ENCODE measurements around the gene HOTAIR.

DNA sequence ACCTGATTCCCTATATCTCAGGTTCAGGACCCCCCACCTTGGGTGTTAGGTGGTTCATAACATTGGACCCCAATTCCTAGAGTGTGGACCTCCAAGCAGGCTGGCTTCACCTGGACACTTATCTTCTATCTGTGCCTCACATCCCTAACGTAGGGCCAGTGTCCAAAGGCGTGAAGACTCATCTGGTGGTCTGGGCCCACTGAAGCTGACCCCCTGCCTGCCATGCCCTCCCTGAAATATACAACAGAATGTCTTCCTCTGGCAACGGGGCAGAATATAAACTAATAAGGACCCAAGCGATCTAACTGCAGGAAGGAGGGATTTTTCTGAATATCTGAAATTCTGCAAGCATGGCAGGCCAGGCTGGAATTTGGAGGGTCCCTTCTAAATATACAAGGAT lies 30.5 kb downstream of the HOTAIR start:
- TF ChIP-seq ZNF384 (IDR thresholded peaks at IDR 0.05) (no peak), SUZ12 (IDR thresholded peaks at IDR 0.05) (no peak)

Data from HEK293T (cell line).